Endodermal cell (in vitro differentiated cells): ENCODE data around the gene GEMIN4. TPM values are rescaled to one million over a fixed set of nuclear protein-coding genes. Genes with fewer than 3 reads are reported as not detected.
A peak's percentile ranks its signal among the peaks of the same experiment; 100 is the strongest.

ENCODE experiments used
- DNase-seq: peaks from one replicate; pipeline ENCODE4 v3.0.0-alpha.2; 2017
- H3K27ac ChIP-seq: 2 replicates; pipeline ENCODE4 v1.5.1; 2013; ENCODE audit warnings: mild to moderate bottlenecking, low read depth, low read length, moderate library complexity
- H3K27me3 ChIP-seq: 2 replicates; pipeline ENCODE4 v1.6.1; 2013; ENCODE audit warnings: mild to moderate bottlenecking, low read length, moderate library complexity; ENCODE audit not compliant: insufficient read depth, control insufficient read depth, poor library complexity, severe bottlenecking
- H3K36me3 ChIP-seq: 2 replicates; pipeline ENCODE4 v1.7.0; 2013; ENCODE audit warnings: mild to moderate bottlenecking, low read length, moderate library complexity; ENCODE audit not compliant: control insufficient read depth, insufficient read depth
- H3K4me1 ChIP-seq: one replicate; pipeline ENCODE4 v1.7.0; 2013; ENCODE audit warnings: low read length; ENCODE audit not compliant: control insufficient read depth, insufficient read depth
- H3K4me3 ChIP-seq: 2 replicates; pipeline ENCODE4 v1.5.1; 2013; ENCODE audit warnings: mild to moderate bottlenecking, low read length, moderate library complexity
- H3K9ac ChIP-seq: 2 replicates; pipeline ENCODE4 v1.6.1; 2013; ENCODE audit warnings: mild to moderate bottlenecking, low read length, moderate library complexity; ENCODE audit not compliant: poor library complexity, severe bottlenecking; ENCODE audit errors: extremely low read depth
- H3K9me3 ChIP-seq: 2 replicates; pipeline ENCODE4 v1.6.1; 2013; ENCODE audit warnings: mild to moderate bottlenecking, low read length, moderate library complexity; ENCODE audit not compliant: control insufficient read depth
- H3K27ac Mint-ChIP-seq: 2 replicates; pipeline ENCODE4 v1.8.0; 2020; ENCODE audit warnings: mixed read lengths
- H3K27me3 Mint-ChIP-seq: 2 replicates; pipeline ENCODE4 v1.8.0; 2021; ENCODE audit warnings: mild to moderate bottlenecking, mixed read lengths; ENCODE audit not compliant: insufficient read depth
- H3K36me3 Mint-ChIP-seq: 2 replicates; pipeline ENCODE4 v1.8.0; 2020; ENCODE audit warnings: low read depth, mixed read lengths
- H3K4me1 Mint-ChIP-seq: 2 replicates; pipeline ENCODE4 v1.8.0; 2020; ENCODE audit warnings: mixed read lengths
- H3K4me3 Mint-ChIP-seq: 2 replicates; pipeline ENCODE4 v1.8.0; 2020; ENCODE audit warnings: mild to moderate bottlenecking, moderate library complexity, mixed read lengths
- H3K9me3 Mint-ChIP-seq: 2 replicates; pipeline ENCODE4 v1.8.0; 2020; ENCODE audit warnings: mild to moderate bottlenecking, mixed read lengths
- WGBS, 2 experiments: methylation state at CpG; one replicate each; pipeline versions ENCODE4 v1.1.5 to v1.1.7; 2013; ENCODE audit warnings: missing lambda C conversion rate in 2 of 2, mixed read lengths in 1 of 2; ENCODE audit not compliant: insufficient coverage in 1 of 2, insufficient read length in 1 of 2; 5-methylcytosine and 5-hydroxymethylcytosine counted together
- total RNA-seq, 2 donors: library from RNA; stranded (reverse); fragmentation: NEBNext Ultra II Directional in 1 of 2; extraction: Animal tissue kit (Norgen Biotek cat#: 25700) in 1 of 2; gene quantifications; 2 replicates in 1 of 2; 3 replicates in 1 of 2; pipeline ENCODE4 v1.2.1, GENCODE V29; 2021
- TF ChIP-seq, protein P1 (sequence below): fragments of 200-600 bp; sonication (generic); conservative IDR thresholded peaks from 2 replicates; pipeline ENCODE4 v1.5.0; 2021; ENCODE audit warnings: antibody characterized with exemption, mild to moderate bottlenecking

Gene GEMIN4
- total RNA-seq, 2 donors from 2014 or later, result 30.3 to 36.2 TPM

DNA sequence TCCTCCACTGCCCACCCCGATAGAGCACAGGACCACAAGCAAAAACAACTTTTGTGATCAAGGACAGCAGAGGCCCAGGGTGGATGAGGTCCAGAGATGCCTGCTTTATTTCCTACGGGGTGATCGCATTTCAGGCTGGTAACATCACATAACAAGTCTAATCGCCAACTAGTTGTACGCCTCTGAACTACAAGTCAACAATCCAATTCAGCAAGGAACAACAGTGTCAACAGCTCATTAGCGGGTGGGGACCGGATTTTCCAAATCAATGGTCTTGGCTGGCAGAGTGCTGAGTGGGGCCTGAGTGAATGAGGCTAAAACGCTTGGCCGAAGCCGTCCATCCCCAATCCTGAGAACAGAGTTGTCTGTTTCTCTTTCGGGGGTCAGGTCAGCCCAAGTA, 47.2 kb upstream of the GEMIN4 start:
- Histone ChIP-seq H3K27me3 (no peaks in the 10 kb centered on the region), H3K9ac (no peak overlapping the region), H3K9me3 (no peaks in the 10 kb centered on the region), H3K27ac (no peak overlapping the region), H3K36me3 (peaks cover 82% of the 10 kb centered on the region), H3K4me1 (peaks cover 2% of the 10 kb centered on the region), H3K4me3 (no peak overlapping the region)
- Mint-ChIP-seq H3K4me1 (peaks cover 10% of the 10 kb centered on the region), H3K4me3 (no peak overlapping the region), H3K9me3 (no peaks in the 10 kb centered on the region), H3K27me3 (no peaks in the 10 kb centered on the region), H3K36me3 (peaks cover 63% of the 10 kb centered on the region), H3K27ac (peak overlapping the region; percentile 75)
- DNase-seq, result no peak
- TF ChIP-seq, protein P1, sequence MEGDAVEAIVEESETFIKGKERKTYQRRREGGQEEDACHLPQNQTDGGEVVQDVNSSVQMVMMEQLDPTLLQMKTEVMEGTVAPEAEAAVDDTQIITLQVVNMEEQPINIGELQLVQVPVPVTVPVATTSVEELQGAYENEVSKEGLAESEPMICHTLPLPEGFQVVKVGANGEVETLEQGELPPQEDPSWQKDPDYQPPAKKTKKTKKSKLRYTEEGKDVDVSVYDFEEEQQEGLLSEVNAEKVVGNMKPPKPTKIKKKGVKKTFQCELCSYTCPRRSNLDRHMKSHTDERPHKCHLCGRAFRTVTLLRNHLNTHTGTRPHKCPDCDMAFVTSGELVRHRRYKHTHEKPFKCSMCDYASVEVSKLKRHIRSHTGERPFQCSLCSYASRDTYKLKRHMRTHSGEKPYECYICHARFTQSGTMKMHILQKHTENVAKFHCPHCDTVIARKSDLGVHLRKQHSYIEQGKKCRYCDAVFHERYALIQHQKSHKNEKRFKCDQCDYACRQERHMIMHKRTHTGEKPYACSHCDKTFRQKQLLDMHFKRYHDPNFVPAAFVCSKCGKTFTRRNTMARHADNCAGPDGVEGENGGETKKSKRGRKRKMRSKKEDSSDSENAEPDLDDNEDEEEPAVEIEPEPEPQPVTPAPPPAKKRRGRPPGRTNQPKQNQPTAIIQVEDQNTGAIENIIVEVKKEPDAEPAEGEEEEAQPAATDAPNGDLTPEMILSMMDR, result no peak
- WGBS, 2 experiments, result 96 to 98% methylated on average over 7 to 11 of the region's 11 CpGs

DNA sequence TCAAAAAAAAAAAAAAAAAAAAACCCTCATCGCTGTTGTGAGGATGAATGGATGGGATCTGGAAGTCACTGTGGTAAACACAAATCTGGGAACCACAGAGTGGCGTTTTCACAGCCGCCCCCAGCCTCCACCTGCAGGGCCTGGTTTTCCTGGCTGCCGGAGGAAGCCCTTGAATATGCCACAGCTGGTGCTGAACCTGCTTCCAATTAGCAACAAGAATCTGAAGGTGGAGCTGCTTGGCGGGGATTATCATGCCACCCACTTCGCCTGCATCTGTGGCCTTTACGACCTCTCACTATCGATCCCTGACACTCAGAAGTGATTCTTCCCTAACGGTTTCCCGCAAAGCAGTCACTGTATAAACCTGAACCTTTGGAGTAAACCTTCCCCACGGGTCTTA, 46.2 kb upstream of the GEMIN4 start:
- TF ChIP-seq, protein P1, result no peak
- no peak overlapping the region for H3K9ac ChIP-seq
- H3K9me3 ChIP-seq, result no peaks in the 10 kb centered on the region
- Mint-ChIP-seq H3K27me3 (no peaks in the 10 kb centered on the region), H3K9me3 (no peaks in the 10 kb centered on the region), H3K4me1 (peaks cover 15% of the 10 kb centered on the region), H3K4me3 (no peak overlapping the region), H3K27ac (no peak overlapping the region), H3K36me3 (peaks cover 55% of the 10 kb centered on the region)
- no peaks in the 10 kb centered on the region for H3K4me1 ChIP-seq
- DNase-seq, result no peak
- H3K27ac ChIP-seq, result no peak overlapping the region
- 89 to 91% methylated on average over 8 to 11 of the region's 11 CpGs for WGBS, 2 experiments
- H3K36me3 ChIP-seq, result peaks cover 77% of the 10 kb centered on the region
- H3K4me3 ChIP-seq, result no peak overlapping the region
- no peaks in the 10 kb centered on the region for H3K27me3 ChIP-seq

DNA sequence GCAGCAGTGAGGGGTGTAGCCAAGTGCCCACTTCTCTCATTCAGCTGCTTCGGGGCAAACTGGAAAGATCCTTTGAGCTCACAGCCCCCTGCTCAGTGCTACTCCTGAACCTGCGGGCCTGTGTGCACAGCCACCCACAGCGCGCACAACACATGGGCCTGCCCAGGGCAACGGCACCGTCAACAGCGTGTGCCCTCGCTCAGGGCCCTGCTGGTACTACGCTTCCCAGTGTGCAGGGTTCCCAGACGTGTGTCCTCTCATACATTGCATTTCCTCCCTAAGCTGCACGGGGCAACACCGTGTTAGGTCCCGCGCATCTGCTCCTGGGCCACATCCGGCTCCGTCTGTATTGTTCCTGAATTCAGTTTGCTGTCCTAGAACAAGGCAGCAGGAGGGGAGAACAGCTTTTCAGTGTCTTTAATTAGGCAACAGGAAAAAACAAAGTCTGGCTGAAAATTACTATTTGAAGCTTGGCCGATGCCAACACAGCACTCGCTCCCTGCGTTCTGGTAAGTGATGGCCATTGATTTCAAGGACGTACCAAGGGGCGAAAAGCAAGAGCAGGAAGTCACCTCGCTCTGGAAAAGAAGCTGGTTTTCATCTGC, 45.3 kb upstream of the GEMIN4 start:
- Histone ChIP-seq H3K27me3 (no peaks in the 10 kb centered on the region), H3K4me1 (no peaks in the 10 kb centered on the region), H3K4me3 (no peak overlapping the region), H3K9me3 (no peaks in the 10 kb centered on the region), H3K9ac (no peak overlapping the region), H3K27ac (no peak overlapping the region), H3K36me3 (peaks cover 72% of the 10 kb centered on the region)
- peak; percentile 38 for DNase-seq
- H3K27me3 Mint-ChIP-seq, result no peaks in the 10 kb centered on the region
- H3K27ac Mint-ChIP-seq, result no peak overlapping the region
- TF ChIP-seq, protein P1, result no peak
- H3K4me1 Mint-ChIP-seq, result peaks cover 15% of the 10 kb centered on the region
- H3K4me3 Mint-ChIP-seq, result no peak overlapping the region
- no peaks in the 10 kb centered on the region for H3K9me3 Mint-ChIP-seq
- WGBS, 2 experiments, result 97% methylated on average over 20 to 22 of the region's 22 CpGs
- H3K36me3 Mint-ChIP-seq, result peaks cover 55% of the 10 kb centered on the region
